Measurements from ENCODE around the gene UBE2O. TPM values are rescaled to one million over a fixed set of nuclear protein-coding genes. Genes with fewer than 3 reads are reported as not detected.
A peak's percentile ranks its signal among the peaks of the same experiment; 100 is the strongest.

The UBE2O gene
- total and polyA plus RNA-seq, 2 experiments from 2014 or later, result 30.4 to 79.4 TPM

GRCh38 chr17:76445697-76446448 is 7.1 kb downstream of the UBE2O start:
- H4K20me1 ChIP-seq (replicated peaks; ENCODE audit: insufficient read depth), result peaks cover 23% of the 10 kb centered on the region
- Mint-ChIP-seq H3K27ac (peak overlapping the region; percentile 99), H3K36me3 (ENCODE audit: low read depth) (peaks cover 8% of the 10 kb centered on the region; the same call in 2 of the 3 replicates), H3K4me3 (peak overlapping the region; percentile 57), H3K9me3 (no peaks in the 10 kb centered on the region), H3K4me1 (peaks cover 93% of the 10 kb centered on the region), H3K27me3 (ENCODE audit: insufficient read depth, low read depth, poor library complexity) (peaks cover 15% of the 10 kb centered on the region)
- H3K27me3 ChIP-seq (ENCODE audit: insufficient read depth), result no peaks in the 10 kb centered on the region
- H3K9me2 ChIP-seq (ENCODE audit: insufficient read depth), result no peaks in the 10 kb centered on the region
- peak overlapping the region; percentile 68 for H3K4me2 ChIP-seq
- peaks cover 98% of the 10 kb centered on the region for H3K4me1 ChIP-seq (ENCODE audit: insufficient read depth)
- DNase-seq (ENCODE audit: low spot score) (no peak), ATAC-seq (no peak)
- no peak overlapping the region for H2AFZ ChIP-seq
- no peaks in the 10 kb centered on the region for H3K36me3 ChIP-seq (ENCODE audit: insufficient read depth)
- peak overlapping the region; percentile 35 for H3K27ac ChIP-seq (ENCODE audit: low read depth)
- H3F3A ChIP-seq (replicated peaks; ENCODE audit: low read depth), result peaks cover 26% of the 10 kb centered on the region
- peaks cover 90% of the 10 kb centered on the region for H3K79me2 ChIP-seq (replicated peaks; ENCODE audit: insufficient read depth)
- TF ChIP-seq ZNF114 (CRISPR knock-in tag; IDR thresholded peaks at IDR 0.05) (no peak), STAT1 (IDR thresholded peaks at IDR 0.05; ENCODE audit: unreplicated experiment) (no peak), ZNF462 (CRISPR knock-in tag; IDR thresholded peaks at IDR 0.05) (no peak), CREB1 (CRISPR knock-in tag; IDR thresholded peaks at IDR 0.05; ENCODE audit: low read depth) (no peak), POLR2AphosphoS5 (IDR thresholded peaks at IDR 0.05; ENCODE audit: low read depth) (no peak), CTCF (conservative IDR thresholded peaks at IDR 0.05; ENCODE audit: low read depth in 2 of 2) (no peak), ZNF331 (CRISPR knock-in tag; IDR thresholded peaks at IDR 0.05; ENCODE audit: low read depth) (no peak), NANOG (IDR thresholded peaks at IDR 0.05; ENCODE audit: borderline replicate concordance) (no peak)
- TF ChIP-seq, protein P1, sequence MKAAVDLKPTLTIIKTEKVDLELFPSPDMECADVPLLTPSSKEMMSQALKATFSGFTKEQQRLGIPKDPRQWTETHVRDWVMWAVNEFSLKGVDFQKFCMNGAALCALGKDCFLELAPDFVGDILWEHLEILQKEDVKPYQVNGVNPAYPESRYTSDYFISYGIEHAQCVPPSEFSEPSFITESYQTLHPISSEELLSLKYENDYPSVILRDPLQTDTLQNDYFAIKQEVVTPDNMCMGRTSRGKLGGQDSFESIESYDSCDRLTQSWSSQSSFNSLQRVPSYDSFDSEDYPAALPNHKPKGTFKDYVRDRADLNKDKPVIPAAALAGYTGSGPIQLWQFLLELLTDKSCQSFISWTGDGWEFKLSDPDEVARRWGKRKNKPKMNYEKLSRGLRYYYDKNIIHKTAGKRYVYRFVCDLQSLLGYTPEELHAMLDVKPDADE (IDR thresholded peaks at IDR 0.05), result no peak
- peak overlapping the region; percentile 16 for H3K4me3 ChIP-seq

Measured in GM23338 (cell line).